GM19351 (cell line): ENCODE data around the gene TNRC6B.

Experiments
- ATAC-seq: cut with Tn5 transposase; IDR thresholded peaks from one replicate; pipeline ENCODE4 v1.9.1; 2021; ENCODE audit warnings: mild to moderate bottlenecking, moderate library complexity; ENCODE audit not compliant: unreplicated experiment

The TNRC6B gene

GRCh38 chr22:40238425-40239344 is 61.0 kb downstream of the TNRC6B start:
- no peak for ATAC-seq

DNA sequence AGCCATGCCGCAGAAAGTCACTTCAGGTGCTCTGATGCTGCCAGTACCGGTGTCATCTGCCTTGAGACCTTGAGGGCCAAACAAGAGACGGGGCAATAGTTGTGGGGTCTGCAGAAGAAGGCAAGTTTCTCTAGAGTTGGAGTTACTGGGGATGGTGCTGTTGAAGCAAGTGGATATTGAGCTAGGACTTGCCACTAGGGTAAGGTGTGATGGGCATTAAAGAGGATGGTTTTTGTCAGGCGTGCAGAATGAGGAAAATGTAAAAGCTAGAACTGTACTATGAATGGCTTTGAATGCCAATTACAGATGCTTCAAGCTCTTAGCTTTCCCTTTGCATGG is 61.6 kb downstream of the TNRC6B start:
- ATAC-seq = no peak

- ATAC-seq = no peak
These were observed 62.4 kb downstream of the TNRC6B start for GRCh38 chr22:40240160-40240559.

- no peak for ATAC-seq
These were observed 63.0 kb downstream of the TNRC6B start for GRCh38 chr22:40240686-40241085.

GRCh38 chr22:40241200-40241763 is 63.6 kb downstream of the TNRC6B start:
- no peak for ATAC-seq

- no peak for ATAC-seq
These were observed 66.2 kb downstream of the TNRC6B start for GRCh38 chr22:40243891-40244290.

GRCh38 chr22:40244586-40244985 is 66.9 kb downstream of the TNRC6B start:
- ATAC-seq = no peak

GRCh38 chr22:40247976-40248375 is 70.3 kb downstream of the TNRC6B start:
- no peak for ATAC-seq

- no peak for ATAC-seq
These were observed 71.6 kb downstream of the TNRC6B start for GRCh38 chr22:40249286-40249685.

GRCh38 chr22:40250608-40251007 is 72.9 kb downstream of the TNRC6B start:
- no peak for ATAC-seq

GRCh38 chr22:40251106-40251505 is 73.4 kb downstream of the TNRC6B start:
- no peak for ATAC-seq

DNA sequence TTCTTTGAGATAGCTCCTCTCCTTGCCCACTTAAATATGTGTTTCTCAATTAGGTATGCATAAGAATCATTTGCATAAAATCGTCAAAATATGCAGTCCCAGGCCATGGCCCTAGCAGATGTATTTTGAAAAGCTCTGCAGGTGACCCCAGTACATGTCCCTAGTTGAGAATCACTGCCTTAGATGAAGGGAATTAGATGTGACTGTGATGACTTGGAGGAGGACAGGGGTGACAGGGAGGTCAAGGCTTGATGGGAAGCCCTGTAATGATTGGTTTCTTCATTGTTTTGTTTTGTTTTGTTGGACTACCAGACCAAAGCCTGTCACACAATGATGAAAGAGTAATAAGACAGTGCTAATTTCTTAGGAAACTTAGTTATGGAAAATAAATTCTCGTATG is 74.4 kb downstream of the TNRC6B start:
- ATAC-seq = no peak

GRCh38 chr22:40256516-40256915 is 78.8 kb downstream of the TNRC6B start:
- no peak for ATAC-seq

GRCh38 chr22:40258017-40258416 is 80.3 kb downstream of the TNRC6B start:
- ATAC-seq = no peak

DNA sequence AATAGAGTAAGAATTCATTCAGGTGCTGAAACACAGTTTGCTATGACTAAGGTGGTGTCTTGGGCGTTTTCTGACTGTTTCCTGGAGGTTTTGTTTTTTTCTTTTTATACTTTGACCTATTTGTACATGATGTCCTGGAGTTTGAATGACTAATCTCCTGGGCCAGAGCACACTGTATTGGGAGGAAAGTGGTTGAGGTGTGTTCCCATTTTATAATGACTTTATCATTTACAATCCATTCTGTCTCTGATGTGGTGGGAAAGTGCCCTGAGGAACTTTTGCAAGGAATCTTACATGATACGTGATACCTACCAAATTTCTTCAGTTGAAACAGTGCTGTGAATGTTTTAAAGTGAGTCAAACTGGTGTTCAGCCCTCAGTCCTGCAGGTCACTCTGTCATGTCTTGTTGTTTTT is 80.8 kb downstream of the TNRC6B start:
- no peak for ATAC-seq

- ATAC-seq = no peak
These were observed 84.1 kb downstream of the TNRC6B start for GRCh38 chr22:40261783-40262182.

GRCh38 chr22:40263191-40263590 is 85.5 kb downstream of the TNRC6B start:
- ATAC-seq = no peak

DNA sequence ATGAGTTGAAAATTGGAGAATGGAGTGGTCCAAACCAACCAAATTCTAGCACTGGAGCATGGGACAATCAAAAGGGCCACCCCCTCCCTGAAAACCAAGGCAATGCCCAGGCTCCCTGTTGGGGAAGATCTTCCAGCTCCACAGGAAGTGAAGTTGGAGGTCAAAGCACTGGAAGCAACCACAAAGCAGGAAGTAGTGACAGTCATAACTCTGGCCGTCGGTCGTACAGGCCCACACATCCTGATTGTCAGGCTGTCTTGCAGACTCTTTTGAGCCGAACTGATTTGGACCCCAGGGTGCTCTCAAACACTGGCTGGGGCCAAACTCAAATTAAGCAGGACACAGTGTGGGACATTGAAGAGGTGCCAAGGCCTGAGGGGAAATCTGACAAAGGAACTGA is 88.1 kb downstream of the TNRC6B start:
- ATAC-seq = no peak

GRCh38 chr22:40270031-40270430 is 92.3 kb downstream of the TNRC6B start:
- no peak for ATAC-seq

DNA sequence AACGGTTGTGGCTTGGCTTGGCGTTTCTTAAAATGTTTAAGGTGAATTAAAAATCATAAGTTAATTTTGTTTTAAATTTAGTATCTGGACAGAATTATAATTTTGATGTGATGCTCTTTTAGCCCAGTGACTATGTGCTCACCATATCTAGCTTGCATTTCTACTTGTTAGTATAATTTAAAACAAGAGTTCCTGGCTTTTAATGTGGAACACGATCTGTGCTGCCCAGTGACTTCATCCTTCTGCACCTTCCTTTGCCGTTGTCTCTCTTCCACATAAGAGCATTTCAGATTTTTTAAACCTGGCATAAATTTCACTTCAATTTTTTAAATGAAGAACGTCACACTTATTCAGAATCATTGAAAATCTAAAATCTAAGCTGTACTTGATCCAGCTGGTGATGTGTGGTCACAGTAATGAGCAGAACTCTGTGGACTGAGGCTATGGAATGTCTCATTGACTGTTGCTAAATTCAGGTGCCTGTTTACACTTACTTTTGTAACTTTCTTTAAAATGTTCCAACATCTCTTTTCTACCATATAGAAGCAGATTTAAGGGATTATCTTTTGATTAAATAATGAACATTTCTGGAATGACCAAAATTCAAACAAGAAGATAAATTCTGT is 93.1 kb downstream of the TNRC6B start:
- ATAC-seq = no peak

GRCh38 chr22:40271440-40271839 is 93.7 kb downstream of the TNRC6B start:
- ATAC-seq = no peak

DNA sequence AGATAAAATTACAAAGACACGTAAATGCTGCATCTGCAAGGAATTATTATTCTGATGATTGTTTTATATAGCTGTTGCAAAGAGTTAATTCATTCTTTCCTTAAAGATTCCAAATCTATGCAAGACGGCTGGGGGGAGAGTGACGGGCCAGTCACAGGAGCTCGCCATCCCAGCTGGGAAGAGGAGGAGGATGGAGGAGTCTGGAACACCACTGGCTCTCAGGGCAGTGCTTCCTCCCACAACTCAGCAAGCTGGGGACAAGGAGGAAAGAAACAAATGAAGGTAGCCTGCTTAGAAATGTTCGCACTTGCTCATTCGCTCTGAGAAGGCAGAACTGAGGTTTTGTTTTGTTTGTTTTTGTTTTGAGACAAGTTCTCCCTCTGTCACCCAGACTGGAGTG is 95.6 kb downstream of the TNRC6B start:
- ATAC-seq = no peak
